ENCODE data around the gene FAM193B.

FAM193B gene

DNA sequence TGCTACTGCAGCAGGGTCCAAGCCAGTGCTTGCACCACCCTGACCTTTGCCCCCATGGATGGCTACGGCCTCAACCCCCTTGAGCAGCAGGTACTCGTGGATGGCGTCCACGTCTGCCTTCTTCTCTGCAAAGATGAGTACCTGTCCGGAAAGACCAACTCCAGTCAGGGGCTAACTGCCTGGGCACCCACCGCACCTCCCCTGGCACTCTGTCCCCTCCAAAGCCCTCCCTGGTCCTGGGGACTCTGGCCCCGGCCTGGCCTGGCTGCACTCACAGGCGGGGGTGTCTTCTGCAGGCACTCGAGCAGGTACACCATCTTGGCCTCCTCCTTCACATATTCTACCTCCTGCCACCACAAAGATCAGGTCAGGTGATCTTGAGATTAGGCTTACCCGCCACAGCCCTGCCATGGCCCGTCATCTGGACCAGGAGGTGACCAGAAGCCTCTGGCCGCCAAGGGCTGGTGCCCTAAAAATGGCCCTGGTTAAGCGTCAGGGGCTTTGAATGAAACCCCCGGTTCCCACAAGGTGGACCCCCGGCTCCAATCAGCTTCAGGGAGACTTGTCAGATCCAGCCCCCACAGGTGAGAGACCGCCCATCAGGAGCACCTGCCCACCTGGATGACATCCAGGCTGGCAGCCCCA, 41.5 kb downstream of the FAM193B start:
- DNase-seq, result no peak

DNA sequence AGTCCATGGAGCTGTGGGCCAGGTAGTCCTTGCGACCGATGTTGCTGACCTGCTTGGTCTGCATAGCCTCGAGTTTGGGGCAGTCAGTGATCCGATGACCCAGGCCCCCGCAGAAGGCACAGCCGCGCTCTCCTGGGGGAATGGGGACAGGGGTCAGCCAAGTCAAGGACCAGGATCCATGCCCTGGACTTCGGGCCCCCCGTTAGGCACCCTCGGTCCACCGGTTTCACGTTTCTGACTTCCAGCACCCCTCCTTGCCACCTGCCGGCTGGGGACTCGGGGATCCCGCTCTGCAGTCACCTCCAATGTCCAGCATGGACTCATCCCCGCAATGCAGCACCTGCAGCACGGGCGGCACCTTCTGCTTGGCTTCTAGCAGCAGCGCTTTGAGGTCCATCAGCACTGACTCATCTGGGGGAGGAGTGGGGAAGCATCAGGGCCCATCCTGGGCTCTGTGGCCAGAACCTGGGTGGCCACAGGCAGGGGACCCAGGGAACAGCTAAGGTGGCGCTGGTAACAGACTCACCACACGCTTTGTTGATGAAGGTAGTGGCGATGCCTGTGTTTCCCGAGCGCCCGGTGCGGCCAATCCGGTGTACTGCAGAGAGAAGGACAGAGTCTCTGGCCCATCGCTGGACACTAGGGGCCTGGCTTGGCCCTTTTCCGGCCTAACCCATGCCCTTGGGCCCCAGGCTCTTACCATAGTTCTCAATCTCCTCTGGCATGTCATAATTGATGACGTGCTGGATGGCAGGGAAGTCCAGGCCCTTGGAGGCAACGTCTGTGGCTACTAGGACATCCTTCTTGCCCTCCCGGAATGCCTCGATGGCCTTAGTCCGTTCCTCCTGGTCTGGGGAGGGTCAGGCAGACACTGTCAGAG, 42.3 kb downstream of the FAM193B start:
- no peak for DNase-seq

DNA sequence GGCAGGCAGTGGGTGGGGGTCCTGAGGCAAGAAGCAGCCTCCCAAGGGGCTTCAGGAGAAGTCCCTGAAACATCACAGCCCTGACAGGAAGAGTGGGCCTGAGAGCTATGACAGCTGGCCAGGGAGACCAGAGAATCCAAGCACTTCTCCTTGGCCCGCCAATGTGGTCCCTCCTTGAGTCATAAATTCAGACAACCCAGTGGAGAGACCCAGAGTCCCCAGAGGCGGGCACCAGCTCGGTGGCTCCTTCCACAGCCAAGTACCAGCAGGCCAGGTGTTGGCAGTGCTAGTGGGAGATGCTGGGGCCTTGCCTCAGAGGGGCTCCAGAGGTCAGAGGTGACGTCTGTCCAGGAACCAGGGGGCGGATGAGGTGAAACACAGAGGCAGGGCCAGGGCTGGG, 43.2 kb downstream of the FAM193B start:
- no peak for DNase-seq

DNA sequence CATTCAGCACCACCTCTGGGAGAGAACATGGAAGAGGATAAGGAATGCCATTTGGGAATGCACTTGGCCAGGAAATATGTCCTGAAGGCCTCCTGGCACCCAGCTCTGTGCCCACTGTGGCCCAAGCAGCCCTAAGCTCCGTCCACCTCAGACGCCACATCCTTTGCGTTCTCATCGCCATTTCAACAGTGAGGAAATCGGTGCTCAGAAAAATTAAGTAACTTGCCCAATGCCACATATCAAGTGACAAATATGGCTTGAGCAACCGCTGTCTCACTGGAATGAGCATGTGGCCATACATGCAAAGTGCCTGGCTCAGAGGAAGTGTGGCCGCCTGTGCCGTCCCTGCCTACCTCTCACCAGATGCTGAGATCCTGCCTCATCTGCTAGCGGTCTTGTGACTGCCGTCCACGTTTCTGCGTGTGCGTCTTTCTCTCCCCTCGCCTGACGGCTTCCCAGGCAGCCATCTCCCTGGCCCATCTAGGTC, 43.8 kb downstream of the FAM193B start:
- DNase-seq, result no peak

DNA sequence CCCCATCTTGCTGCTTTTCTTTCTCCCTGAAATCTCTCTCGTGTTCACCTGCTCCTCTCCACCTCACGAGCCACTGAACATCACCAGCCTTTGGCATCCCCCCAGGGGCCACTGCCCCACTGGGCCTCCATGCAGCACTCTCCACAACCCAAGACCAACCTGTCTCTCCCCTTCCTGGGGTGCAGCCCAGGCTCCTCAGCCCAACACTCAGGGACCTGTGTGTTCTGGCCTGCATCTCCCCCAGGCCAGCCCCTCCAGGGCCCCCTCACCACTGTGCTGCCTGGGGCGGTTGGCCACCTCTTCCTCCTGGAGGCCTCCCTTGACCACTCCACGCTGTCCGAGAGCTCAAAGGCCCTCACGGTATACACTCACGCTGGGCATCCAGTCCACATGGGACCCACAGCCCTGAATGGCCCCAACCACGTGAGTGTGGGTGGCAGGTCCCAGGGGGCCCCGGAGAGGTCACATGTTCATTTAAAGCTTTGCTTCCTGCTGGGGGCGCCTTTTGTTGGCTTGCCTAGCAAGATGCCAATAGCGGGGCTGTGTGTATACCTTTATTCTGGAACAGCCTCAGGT, 44.3 kb downstream of the FAM193B start:
- DNase-seq, result no peak

DNA sequence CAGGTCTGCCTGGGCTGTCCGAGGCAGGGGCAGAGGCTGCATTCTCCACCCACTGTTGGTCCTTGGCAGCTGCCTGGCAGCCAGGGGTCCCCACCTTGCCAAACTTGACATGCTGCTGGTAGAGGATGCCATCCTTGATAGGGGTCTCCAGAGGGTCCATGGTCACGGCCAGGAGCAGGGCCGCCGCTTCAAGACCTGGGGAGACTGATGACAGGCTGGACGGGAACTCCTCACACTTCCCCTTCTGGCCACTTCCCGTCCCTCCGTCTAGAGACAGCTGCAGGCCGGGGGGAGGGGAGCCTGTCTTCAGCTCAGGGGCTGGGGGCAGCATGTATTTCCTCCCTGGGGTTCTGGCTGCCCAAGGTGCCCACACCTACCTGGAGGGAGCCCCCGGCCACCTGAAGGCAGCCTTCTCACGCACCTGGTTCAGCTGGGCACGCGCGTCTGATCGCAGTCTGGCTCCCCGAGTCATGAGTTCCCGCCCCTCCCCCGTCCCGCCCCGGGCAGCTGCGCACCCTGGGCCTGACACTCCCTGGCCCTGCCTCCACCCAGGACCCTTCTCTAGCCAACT, 44.9 kb downstream of the FAM193B start, which contains the start of gene DOK3:
TSS of gene DOK3 (minus strand) at position 446 of the 571 bp plus-strand sequence. CDS start at position 160, 286 bp downstream.
- DNase-seq, result no peak

DNA sequence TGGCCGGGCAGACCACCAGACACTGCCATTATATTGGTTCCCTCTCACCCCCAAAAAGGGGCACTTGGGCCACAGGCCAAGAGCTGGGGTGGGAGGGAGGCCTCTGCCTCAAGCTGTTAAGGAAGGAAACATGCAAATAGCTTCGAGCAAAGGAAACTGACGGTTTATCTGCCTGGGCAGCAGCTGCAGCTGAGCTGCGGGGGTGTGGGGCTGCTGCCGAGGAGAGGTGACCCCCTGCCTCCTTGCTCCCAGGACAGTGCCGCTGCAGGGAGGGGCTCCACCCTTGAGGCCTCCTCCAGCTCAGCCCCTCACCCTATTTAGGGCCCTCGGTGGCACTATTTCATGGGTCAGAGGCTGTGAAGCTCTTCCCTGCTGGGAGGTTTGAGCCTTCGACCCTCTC, 45.5 kb downstream of the FAM193B start:
- DNase-seq, result no peak

DNA sequence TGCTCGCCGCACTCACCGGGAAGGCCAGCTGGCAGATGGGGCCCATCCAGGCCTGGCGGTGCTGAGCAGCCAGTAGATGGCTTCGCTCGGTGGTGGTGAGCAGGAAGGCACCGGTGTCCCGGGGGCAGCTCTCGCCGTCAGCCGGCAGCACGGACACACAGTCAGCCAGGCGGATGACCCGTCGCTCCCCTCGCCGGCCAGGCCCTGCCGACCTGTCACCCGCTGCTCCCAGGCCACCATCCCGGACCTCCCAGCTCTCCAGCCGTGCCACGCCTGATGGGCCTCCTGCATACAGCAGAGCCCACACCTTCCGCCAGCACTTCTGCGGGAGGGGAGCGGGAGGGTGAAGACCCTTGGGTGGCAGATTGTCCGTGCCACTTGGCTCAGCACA, 46.1 kb downstream of the FAM193B start:
- no peak for DNase-seq

DNA sequence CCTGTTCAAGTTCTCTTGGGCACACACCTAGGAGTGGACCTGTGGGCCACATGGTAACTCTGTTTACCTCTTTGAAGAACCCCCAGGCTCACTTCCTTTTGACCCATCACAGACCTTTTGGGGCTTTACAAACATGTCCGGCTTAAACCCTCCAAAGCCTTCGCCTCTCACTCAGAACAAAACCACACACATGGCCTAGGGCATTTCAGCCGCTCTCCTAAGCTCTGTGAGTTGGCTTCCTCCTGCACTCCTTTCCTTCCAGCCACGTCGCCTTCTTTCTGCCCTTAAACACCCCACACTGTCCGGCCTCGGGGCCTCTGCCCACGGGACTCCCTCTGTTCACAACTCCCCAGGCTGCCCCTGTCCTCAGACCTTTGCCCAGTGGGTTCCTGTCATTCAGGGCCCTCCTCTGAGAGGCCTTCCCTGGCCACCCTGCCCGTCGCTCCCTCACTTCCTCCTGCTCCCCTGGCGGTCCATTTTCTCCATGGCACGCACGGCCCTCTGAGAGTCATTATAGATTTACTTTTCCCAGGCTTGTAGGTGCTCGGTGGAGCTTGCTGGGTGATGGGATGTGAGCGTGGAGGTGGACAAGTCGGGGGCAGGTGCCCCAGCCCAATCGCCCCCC, 46.7 kb downstream of the FAM193B start:
- no peak for DNase-seq

DNA sequence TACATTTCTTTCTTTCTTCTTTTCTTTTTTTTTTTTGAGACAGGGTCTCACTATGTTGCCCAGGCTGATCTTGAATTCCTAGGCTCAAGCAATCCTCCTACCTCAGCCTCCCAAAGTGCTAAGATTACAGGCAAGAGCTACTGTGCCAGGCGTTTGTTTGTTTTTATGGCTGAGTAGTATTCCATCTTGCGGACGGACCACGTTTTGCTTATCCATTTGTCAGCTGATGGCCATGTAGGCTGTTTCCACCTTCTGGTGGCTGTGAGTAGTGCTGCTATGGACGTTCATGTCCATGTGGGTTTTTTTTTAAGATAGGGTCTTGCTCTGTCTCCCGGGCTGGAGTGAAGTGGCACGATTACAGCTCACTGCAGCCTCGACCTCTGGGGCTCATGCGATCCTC, 47.2 kb downstream of the FAM193B start:
- no peak for DNase-seq

DNA sequence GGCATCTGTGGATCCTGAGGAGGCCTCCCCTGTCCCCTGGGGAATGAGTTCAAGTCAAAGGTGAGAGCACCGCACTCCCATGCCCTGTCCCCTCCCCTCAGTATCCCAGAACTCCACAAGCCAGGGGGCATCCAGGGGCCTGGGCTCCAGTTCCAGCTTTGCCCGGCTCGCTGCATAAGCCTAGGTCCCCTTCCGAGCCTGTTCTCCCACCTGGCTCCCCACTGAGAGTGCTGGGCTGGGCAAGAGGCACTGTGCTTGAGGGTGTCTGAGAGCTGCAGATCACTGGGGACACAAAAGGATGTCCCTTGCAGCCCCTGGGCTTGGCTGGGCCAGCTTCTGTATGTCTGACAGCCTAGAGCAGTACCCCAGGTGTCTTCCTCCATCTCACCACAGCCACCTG, 49.3 kb downstream of the FAM193B start:
- no peak for DNase-seq

DNA sequence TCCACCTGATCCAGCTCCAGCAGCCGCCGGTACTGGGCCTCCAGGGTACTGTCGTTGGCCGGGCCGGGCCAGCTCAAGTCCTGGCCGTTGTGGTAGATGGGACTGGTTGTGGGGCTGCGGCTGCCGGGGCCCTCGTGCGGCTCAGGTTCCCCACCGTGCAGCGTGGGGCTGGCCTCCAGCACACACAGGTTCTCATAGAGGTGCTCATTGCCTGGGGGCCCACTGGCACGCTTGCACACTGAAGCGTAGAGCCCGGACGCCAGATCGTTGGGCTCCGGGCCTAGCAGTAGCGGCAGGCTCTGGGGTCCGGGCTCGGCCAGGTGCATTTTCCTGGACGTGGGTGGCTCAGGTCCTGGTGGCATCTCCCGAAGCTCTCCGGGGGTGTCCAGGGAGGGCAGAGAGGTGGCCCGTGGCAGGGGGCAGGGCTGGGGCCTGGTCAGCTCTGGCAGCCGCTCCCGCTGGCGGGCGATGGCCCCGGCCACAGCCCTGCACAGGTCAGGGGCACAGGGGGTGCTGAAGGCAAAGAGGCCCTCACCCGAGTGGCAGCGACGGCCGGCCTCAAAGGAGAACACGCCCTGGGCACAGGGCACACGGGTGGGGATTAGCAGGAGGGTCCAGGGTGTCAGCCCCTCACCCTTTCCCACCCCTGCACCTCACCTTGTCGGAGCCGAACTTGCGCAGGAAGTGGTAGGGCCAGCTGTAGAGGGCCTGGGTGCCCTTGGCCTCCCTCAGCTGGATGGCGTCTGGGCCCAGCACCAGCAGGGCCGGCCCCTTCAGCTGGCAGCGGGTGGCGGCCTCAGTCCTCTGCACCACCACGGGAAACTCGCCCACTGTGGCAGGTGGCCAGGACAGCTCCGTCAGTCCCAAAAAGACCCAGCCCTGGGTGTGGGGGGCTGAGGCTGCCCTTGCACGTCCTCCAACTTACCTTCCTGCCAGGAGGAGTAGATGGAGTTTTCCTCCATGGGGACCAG, 50.0 kb downstream of the FAM193B start:
- no peak for DNase-seq

DNA sequence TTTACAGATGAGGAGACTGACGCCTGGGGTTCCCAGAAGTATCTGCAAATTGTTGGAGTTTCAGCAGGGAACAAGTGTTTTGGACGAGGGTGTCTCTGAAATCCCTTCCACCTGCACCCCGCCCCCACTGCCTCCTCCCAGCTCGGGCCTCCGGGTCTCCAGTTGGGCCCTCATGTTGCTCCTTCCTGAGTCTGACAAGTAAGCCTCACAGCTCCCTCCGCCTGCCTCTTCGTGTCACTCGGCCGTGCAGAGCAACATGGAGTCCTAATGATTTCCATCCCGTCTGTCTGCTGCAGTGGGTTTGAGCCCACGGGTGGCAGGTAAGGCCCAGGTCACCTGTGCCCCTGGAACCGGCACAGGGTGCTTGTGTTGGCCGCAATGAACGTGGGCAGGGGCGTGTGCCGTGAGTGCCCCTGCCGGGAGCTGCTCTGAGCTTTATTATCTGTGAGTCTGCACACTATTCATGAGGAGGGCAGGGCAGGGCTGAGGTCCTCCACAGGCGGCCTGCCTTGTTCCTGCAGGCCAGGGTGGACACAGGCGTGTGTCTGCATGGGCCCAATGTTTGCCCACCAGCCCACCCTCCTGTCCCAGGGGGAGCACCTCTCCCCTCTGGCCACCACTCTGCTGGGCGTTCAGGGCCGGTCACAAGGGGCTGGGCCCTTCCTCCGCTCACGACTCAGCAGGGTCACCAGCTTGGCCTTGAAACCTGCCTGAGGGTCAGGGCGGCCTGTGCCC, 50.8 kb downstream of the FAM193B start:
- DNase-seq, result no peak

DNA sequence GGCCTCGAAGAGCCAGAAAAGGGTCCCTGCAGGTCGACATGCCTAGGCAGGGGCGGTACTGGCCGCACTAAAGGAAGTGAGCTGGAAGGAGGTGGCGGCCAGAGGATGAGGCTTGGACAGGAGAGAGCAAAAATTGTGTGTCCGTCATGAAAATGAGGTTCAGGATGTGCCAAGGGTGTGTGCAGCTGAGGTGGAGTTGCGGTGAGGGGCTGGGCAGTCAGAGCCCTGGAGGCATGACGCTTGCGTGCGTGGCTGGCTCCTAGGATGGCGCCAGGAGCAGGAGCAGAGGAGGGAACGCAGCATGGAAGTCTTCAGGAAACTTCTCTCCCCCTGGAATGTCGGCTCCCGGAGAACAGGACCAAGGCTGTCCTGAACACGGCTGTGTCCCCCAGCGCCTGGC, 51.5 kb downstream of the FAM193B start:
- DNase-seq, result no peak

DNA sequence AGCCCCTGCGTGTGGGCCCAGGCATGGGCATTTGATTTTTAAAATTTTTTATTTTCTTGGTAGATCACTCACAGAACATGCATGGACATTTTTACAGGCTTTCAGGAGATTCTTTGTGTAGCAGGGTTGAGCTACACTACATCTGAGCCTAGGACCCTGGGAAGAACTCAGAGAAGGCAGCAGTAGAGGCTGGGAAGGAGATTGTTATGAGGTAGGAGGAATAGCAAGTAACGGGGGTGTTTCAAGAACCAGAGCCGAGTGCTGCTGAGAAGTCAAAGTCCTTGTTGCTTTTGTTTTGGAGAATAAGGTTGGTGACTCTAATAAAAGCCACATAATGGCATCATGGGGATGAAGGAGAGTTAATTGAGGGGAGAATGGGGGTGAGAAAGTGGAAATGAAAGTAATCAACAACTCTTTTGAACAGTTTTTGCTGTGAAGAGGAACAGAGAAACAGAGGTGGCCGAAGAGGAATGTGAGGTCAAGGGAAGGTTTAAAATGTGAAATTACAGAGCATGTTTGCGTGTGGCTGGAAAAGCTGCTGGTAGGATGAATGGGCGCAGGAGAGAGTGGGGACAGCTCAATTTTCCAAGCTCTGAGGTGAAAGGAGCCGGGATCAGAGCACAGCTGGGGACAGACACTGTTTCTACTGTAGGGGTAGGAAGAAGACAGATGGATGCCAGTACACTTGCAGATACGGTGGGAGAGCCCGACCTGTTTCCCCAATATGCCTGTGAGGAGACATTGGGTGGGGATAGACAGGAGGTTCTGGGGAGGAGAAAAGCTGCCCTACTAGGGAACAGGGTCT, 52.3 kb downstream of the FAM193B start:
- DNase-seq, result no peak

DNA sequence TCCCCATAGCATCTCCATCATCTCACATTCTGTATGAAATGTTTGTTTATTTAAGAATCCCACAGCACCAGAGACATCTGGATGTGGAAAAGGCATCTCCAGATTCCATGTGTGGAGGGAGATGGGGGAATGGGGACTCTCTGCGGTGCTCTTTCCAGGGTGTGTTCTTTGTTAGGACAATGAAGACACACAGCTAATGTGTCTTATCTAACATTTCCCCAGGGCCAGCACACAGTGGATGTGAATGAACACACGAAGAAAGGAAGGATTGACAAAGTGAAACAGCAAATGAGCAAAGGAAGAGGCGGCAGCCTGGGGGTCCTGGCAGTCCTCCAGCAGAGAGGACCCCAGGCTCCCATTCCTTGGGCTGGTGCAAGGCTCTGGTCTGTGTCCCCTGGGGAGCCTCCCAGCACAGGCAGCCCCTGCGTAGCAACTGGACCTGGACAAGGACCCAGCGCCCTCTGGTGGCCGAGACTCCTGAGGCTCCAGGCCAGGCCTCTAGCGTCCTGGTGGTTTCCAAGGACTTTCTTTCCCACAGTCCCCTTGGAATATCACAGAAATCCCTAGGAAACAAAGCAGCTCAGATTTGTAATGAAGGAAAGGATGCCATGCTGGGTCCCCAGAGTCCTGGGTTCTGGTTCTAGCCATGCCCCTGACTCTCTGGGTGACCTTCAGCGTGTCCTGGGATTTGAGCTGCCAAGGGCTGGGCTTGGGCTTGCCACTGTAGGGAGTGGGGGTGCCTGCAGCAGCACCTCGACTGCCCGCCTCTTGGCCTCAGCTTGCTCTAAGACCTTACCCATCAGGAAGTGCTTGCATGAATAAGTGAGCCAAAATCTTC, 53.5 kb downstream of the FAM193B start:
- DNase-seq, result peak; percentile 56

DNA sequence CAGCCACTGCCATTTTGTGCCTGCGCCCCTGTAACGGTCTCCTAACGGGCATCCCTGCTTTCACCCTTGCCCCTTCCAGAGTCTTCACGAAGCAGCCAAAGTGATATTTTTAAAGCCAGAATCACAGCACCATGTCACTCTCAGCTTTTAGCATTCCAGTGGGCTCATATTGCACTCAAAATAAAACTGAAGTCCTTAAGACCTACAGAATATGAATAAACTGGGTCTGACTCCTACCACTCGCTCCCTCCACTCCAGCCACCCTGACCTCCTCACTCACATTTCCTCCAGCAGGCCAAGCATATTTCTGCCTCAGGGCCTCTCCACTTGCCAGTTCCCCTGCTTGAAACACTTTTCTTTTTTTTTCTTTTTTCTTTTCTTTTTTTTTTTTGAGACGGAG, 54.5 kb downstream of the FAM193B start:
- DNase-seq, result no peak

DNA sequence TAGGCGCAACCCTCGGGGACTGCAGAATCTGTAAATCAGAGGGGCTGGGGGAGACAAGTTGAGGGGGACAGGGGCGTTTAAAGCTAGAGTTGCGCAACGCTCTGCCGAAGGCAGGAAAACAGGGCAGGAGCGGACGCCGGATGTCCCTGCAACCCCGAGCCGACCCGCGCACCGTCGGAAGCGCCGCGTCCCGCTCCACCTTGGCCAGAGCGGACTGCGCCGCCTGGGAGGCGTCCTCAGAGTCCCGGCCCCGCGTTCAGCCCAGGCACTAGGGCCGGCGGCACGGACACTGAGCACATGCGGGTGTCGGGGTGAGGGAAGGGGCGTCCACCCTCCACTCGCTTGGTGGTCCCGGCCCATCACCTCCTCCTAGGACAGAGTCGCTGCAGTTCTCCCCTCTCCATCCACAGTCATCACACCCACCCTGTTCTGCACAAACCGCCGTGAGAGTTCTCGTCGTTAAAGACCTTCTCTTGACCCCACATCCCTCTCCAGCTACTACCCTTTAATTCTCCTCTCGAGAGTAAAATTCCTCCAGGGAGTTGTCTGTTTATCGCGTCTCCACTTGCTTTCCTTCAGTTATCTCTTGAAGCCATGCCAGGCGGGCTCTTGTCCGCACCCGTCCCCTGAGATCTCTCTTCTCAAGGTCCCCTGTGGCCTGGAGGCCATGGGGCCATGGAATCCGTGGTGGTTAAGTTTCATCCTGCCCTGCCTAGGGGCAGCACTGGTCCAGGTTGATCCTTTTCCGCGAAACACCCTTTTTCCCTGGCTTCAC, 56.2 kb downstream of the FAM193B start:
- DNase-seq, result no peak
